ENCODE measurements around the gene WNK2. TPM values are rescaled to one million over a fixed set of nuclear protein-coding genes. Genes with fewer than 3 reads are reported as not detected.
"Not testable (repeated sequence)": the region's sequence is repeated elsewhere in the genome, so short reads cannot be mapped to it uniquely, and the experiment has no call there.

The WNK2 gene
- total RNA-seq, 1 donor from 2014 or later: 6.2 TPM

- DNase-seq (ENCODE audit: low spot score): no peak
These were observed 182.1 kb downstream of the WNK2 start for GRCh38 chr9:93366119-93366447.

DNA sequence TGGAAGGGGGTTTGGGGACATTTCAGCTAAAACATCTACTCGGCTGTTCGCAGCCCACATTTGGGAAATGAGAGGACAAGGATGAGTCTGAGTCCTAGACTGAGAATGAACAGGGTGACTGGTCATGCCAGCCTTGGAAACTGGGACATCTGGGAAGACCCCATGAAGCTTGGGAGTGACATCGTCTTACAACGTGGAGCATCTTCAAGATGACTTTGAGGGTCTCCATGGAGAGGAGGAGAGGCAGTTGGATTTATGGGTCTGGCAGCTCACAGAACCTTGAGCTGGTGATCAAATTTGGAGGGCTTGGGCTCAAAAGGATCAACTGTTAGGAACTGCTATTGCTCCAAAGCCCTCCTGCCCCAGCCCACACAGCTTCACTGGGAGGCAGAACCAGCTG lies 182.5 kb downstream of the WNK2 start:
- not testable (repeated sequence) for H3K27ac Mint-ChIP-seq; H3K36me3 ChIP-seq; H3K4me2 ChIP-seq; DNase-seq (ENCODE audit: low spot score); H3K9me3 ChIP-seq (ENCODE audit: low read depth); H3K4me1 ChIP-seq; H3K36me3 Mint-ChIP-seq; H2AFZ ChIP-seq (replicated peaks); H3K27ac ChIP-seq; H3K79me2 ChIP-seq (ENCODE audit: low read depth); H3K27me3 Mint-ChIP-seq (ENCODE audit: insufficient read depth, low read depth); H3F3A ChIP-seq (ENCODE audit: low read depth); H3K27me3 ChIP-seq; H3K9ac ChIP-seq; H3K4me3 ChIP-seq; H4K20me1 ChIP-seq (ENCODE audit: low read depth); H3K4me1 Mint-ChIP-seq
- Mint-ChIP-seq H3K9me3 (peaks cover 13% of the 10 kb centered on the region), H3K4me3 (peak overlapping the region; percentile 31)

More at GRCh38 chr9:93366119-93366447, 182.1 kb downstream of the WNK2 start:
- H3K9me3 ChIP-seq (ENCODE audit: low read depth): peaks cover 9% of the 10 kb centered on the region
- Mint-ChIP-seq H3K4me1 (no peaks in the 10 kb centered on the region), H3K36me3 (no peaks in the 10 kb centered on the region), H3K4me3 (peak overlapping the region; percentile 31), H3K27me3 (ENCODE audit: insufficient read depth, low read depth) (peaks cover 2% of the 10 kb centered on the region), H3K27ac (no peak overlapping the region), H3K9me3 (peaks cover 13% of the 10 kb centered on the region)
- no peaks in the 10 kb centered on the region for H3K27me3 ChIP-seq
- no peaks in the 10 kb centered on the region for H3K4me1 ChIP-seq
- H3K79me2 ChIP-seq (ENCODE audit: low read depth): no peaks in the 10 kb centered on the region
- no peak overlapping the region for H3K27ac ChIP-seq
- H3K36me3 ChIP-seq: no peaks in the 10 kb centered on the region
- no peak overlapping the region for H3K4me3 ChIP-seq
- H3F3A ChIP-seq (ENCODE audit: low read depth): peaks cover 4% of the 10 kb centered on the region
- no peaks in the 10 kb centered on the region for H4K20me1 ChIP-seq (ENCODE audit: low read depth)
- TF ChIP-seq, protein P1, sequence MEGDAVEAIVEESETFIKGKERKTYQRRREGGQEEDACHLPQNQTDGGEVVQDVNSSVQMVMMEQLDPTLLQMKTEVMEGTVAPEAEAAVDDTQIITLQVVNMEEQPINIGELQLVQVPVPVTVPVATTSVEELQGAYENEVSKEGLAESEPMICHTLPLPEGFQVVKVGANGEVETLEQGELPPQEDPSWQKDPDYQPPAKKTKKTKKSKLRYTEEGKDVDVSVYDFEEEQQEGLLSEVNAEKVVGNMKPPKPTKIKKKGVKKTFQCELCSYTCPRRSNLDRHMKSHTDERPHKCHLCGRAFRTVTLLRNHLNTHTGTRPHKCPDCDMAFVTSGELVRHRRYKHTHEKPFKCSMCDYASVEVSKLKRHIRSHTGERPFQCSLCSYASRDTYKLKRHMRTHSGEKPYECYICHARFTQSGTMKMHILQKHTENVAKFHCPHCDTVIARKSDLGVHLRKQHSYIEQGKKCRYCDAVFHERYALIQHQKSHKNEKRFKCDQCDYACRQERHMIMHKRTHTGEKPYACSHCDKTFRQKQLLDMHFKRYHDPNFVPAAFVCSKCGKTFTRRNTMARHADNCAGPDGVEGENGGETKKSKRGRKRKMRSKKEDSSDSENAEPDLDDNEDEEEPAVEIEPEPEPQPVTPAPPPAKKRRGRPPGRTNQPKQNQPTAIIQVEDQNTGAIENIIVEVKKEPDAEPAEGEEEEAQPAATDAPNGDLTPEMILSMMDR (IDR thresholded peaks at IDR 0.05): no peak
- TF ChIP-seq EZH2phosphoT487 (IDR thresholded peaks at IDR 0.05) (no peak), EZH2 (IDR thresholded peaks at IDR 0.05) (no peak)
- no peak overlapping the region for H3K4me2 ChIP-seq
- no peak overlapping the region for H2AFZ ChIP-seq (replicated peaks)
- H3K9ac ChIP-seq: no peak overlapping the region

DNA sequence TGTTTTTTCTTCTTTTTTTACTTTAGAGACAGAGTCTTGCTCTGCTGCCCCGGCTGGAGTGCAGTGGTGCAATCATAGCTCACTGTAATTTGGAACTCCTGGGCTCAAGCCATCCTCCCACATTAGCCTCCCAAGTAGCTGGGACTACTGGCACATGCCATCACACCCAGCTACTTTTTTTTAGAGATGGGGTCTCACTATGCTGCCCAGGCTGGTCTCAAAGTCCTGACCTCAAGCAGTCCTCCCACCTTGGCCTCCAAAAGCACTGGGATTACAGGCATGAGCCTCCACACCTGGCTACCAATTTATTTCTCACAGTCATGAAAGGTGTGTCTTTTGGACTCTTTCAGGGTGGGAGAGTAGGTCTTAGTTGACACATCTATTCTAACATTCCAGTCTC lies 184.5 kb downstream of the WNK2 start:
- H3K36me3 ChIP-seq: no peaks in the 10 kb centered on the region
- H2AFZ ChIP-seq (replicated peaks): no peak overlapping the region
- H3K27me3 ChIP-seq: no peaks in the 10 kb centered on the region
- H3K36me3 Mint-ChIP-seq: no peaks in the 10 kb centered on the region
- no peak overlapping the region for H3K4me3 ChIP-seq
- H4K20me1 ChIP-seq (ENCODE audit: low read depth): no peaks in the 10 kb centered on the region
- peaks cover 3% of the 10 kb centered on the region for H3K27me3 Mint-ChIP-seq (ENCODE audit: insufficient read depth, low read depth)
- DNase-seq (ENCODE audit: low spot score): no peak
- peaks cover 3% of the 10 kb centered on the region for H3K9me3 Mint-ChIP-seq
- no peak overlapping the region for H3K27ac ChIP-seq
- no peaks in the 10 kb centered on the region for H3K4me1 Mint-ChIP-seq
- TF ChIP-seq EZH2phosphoT487 (IDR thresholded peaks at IDR 0.05) (no peak), EZH2 (IDR thresholded peaks at IDR 0.05) (no peak)
- TF ChIP-seq, protein P1 (IDR thresholded peaks at IDR 0.05): no peak
- no peaks in the 10 kb centered on the region for H3K9me3 ChIP-seq (ENCODE audit: low read depth)
- no peak overlapping the region for H3K27ac Mint-ChIP-seq
- H3K9ac ChIP-seq: no peak overlapping the region
- no peaks in the 10 kb centered on the region for H3K4me1 ChIP-seq
- H3K4me3 Mint-ChIP-seq: no peak overlapping the region
- no peaks in the 10 kb centered on the region for H3K79me2 ChIP-seq (ENCODE audit: low read depth)
- H3F3A ChIP-seq (ENCODE audit: low read depth): no peaks in the 10 kb centered on the region
- H3K4me2 ChIP-seq: no peak overlapping the region

- H3K36me3 ChIP-seq: no peaks in the 10 kb centered on the region
- no peak overlapping the region for H2AFZ ChIP-seq (replicated peaks)
- no peak overlapping the region for H3K9ac ChIP-seq
- no peak overlapping the region for H3K4me3 ChIP-seq
- DNase-seq (ENCODE audit: low spot score): no peak
- H3K27me3 ChIP-seq: no peaks in the 10 kb centered on the region
- H3F3A ChIP-seq (ENCODE audit: low read depth): no peaks in the 10 kb centered on the region
- no peaks in the 10 kb centered on the region for H3K4me1 Mint-ChIP-seq
- no peaks in the 10 kb centered on the region for H3K36me3 Mint-ChIP-seq
- H4K20me1 ChIP-seq (ENCODE audit: low read depth): no peaks in the 10 kb centered on the region
- no peak overlapping the region for H3K27ac ChIP-seq
- H3K4me3 Mint-ChIP-seq: no peak overlapping the region
- H3K4me2 ChIP-seq: no peak overlapping the region
- H3K4me1 ChIP-seq: no peaks in the 10 kb centered on the region
- no peaks in the 10 kb centered on the region for H3K79me2 ChIP-seq (ENCODE audit: low read depth)
- no peaks in the 10 kb centered on the region for H3K9me3 ChIP-seq (ENCODE audit: low read depth)
- no peak for TF ChIP-seq EZH2phosphoT487 (IDR thresholded peaks at IDR 0.05)
- no peak for TF ChIP-seq EZH2 (IDR thresholded peaks at IDR 0.05)
- TF ChIP-seq, protein P1 (IDR thresholded peaks at IDR 0.05): no peak
- no peaks in the 10 kb centered on the region for H3K9me3 Mint-ChIP-seq
- H3K27me3 Mint-ChIP-seq (ENCODE audit: insufficient read depth, low read depth): peaks cover 3% of the 10 kb centered on the region
- no peak overlapping the region for H3K27ac Mint-ChIP-seq
These were observed 185.7 kb downstream of the WNK2 start for GRCh38 chr9:93369686-93370085.

Other genes starting within 250 kb of the WNK2 start
- gene FGD3, start 236.6 kb upstream of the WNK2 start, total RNA-seq (ENCODE audit: low replicate concordance): 0.56 and 0.68 TPM in 2 replicates
- 1.8 TPM in 1 of 2 replicates, not detected in the other for gene SUSD3, start 125.4 kb upstream of the WNK2 start, total RNA-seq (ENCODE audit: low replicate concordance)
- gene CARD19, start 87.9 kb upstream of the WNK2 start, total RNA-seq (ENCODE audit: low replicate concordance): 12.3 and 33.4 TPM in 2 replicates
- gene NINJ1, start 49.9 kb upstream of the WNK2 start, total RNA-seq (ENCODE audit: low replicate concordance): 3.9 and 27.3 TPM in 2 replicates

Data from neural progenitor cell (in vitro differentiated cells).